Endometrium (tissue), 2 donors: ENCODE measurements around the gene EEF1G.
"Not testable (repeated sequence)": the region's sequence is repeated elsewhere in the genome, so short reads cannot be mapped to it uniquely, and the experiment has no call there.

Experiments used
- FAIRE-seq: peaks from 2 replicates; lab custom pipeline; 2012; peaks lifted over from hg19 to GRCh38; lab: Jason Lieb, UNC
- donor health status: control.
- donor health status: control.

The EEF1G gene

GRCh38 chr11:62553839-62554361 is 19.8 kb downstream of the EEF1G start:
- FAIRE-seq, result no peak

- FAIRE-seq, result no peak
Measured at GRCh38 chr11:62553080-62553838, 20.4 kb downstream of the EEF1G start.

- no peak for FAIRE-seq
Measured at GRCh38 chr11:62552485-62553079, 21.1 kb downstream of the EEF1G start.

DNA sequence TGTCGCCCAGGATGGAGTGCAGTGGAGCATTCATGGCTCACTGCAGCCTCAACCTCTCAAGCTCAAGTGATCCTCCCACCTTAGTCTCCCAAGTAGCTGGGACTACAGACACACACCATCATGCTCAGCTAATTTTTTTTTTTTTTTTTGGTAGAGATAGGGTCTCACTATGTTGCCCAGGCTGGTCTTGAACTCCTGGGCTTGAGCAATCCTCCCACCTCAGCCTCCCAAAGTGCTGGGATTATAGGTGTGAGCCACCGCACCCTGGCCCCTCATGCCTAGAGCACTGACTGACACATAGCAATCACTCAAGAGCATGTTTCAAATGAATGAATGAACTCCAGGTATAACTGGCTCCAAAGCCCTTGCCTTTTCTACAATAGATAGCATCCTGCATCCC is 23.2 kb downstream of the EEF1G start:
- not testable (repeated sequence) for FAIRE-seq

DNA sequence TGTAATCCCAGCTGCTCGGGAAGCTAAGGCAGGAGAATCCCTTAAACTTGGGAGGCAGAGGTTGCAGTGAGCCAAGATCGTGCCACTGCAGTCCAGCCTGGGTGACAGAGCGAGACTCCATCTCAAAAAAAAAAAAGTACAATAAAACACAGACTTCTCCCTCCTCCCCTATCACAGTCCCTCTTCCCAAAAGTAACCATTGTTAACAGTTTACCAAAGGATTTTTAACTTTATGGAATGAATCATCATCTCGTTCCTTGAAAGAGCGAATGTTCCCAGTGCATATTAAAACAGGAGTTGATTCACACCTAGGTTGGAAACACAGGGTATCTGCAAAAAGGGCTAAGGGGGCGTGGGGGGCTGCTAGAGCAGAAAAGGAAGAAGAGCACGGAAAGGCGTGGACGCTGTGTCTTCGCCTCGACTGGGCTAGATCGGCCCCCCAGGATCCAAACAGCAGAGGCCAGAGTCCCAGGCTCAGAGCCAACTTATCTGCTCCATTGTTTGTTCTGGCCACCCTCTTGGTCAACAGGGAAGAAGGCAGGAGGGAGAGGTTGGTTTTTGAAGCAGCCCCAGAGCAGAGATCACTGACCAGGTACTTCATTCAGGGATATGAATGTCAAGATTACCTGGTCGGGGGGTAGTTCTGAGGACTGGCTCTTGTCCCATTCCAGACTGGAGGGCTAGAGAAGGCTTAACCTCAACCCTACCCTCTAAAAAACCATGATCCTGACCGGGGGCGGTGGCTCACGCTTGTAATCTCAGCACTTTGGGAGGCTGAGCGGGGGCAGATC is 25.0 kb downstream of the EEF1G start:
- FAIRE-seq, result no peak

GRCh38 chr11:62547691-62548281 is 25.9 kb downstream of the EEF1G start:
- no peak for FAIRE-seq

DNA sequence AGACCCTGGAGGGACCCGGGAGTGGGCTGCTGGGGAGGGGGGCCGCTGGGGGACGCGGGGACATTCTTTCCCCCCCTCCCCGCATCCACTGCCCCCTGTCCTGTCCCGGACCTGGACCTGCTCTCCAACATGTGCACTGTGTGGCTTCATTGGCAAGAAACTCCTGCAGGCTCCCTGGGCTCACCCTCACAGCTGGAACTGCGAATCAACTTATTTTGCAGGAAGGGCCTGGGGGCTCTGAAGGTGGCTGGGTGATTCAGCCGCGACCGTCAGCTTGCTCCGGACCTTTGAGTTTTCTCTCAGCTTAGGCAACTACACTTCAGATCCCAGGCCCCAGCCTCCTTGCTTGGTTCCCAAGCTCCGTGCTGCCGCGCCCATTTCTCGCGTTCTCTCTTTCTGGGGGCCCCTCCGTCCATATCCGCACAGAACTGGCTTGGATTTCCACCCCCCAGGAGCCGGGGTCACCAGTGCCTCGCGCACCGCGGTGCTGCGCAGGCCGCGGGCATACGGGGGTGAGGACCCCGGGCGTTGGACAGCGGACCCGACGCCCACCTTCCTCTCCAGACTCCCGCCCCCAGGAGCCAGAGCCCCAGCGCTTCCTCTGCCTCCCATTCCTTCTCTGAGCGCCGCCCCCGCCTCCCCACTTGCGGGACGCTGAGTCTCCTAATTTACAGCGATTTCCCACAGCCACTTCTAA is 26.6 kb downstream of the EEF1G start:
- FAIRE-seq, result no peak

- no peak for FAIRE-seq
Measured at GRCh38 chr11:62546244-62546928, 27.3 kb downstream of the EEF1G start, which contains the start of gene AHNAK. TSS of gene AHNAK (minus strand) at chr11:62546806. CDS start at chr11:62536098, 10,708 bp downstream.

- peak; percentile 33 for FAIRE-seq
Measured at GRCh38 chr11:62545437-62546243, 28.1 kb downstream of the EEF1G start.

DNA sequence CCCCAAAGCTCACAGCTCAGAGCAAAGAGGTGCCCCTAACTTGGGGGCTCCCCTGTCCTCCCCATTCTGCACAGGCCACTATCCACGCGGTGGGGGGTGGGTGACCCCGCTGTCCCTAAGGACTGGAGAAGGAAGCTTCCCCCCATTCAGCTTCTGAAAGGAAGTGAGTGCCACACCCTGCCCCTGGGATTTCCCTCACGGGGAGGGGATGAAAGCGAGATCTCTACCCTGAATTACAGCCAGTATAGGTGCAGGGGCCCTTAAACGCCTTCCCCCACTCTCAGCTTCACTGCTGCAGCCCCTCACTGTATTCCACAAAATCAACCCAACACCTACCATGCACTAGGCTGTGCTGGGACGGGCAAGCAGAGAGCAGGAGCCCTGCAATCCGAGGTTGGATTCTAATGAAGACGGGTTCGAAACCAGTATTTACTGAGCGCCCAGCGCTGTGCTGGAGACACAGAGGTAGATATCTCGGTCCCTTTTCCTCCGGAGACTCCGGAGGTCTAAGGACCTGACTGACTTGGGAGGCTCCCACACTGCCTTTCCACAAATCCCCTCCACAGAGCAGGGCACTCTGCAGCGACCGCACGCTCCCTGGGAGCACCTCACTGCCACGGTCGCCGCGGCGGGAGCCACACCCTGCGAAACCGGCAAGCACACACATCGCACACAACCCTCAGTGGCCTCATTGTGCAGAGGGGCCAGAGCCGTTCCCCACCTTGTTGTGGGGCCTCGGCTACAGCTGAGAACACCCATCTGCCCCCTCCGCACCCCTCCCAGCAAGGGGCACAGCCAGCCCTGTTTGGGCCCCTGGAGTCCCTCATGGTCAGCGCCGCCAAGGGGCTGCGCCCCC is 28.9 kb downstream of the EEF1G start:
- FAIRE-seq, result no peak

- no peak for FAIRE-seq
Measured at GRCh38 chr11:62543680-62544444, 29.8 kb downstream of the EEF1G start.

- no peak for FAIRE-seq
Measured at GRCh38 chr11:62542750-62543567, 30.7 kb downstream of the EEF1G start.

- FAIRE-seq, result no peak
Measured at GRCh38 chr11:62542111-62542745, 31.5 kb downstream of the EEF1G start.

DNA sequence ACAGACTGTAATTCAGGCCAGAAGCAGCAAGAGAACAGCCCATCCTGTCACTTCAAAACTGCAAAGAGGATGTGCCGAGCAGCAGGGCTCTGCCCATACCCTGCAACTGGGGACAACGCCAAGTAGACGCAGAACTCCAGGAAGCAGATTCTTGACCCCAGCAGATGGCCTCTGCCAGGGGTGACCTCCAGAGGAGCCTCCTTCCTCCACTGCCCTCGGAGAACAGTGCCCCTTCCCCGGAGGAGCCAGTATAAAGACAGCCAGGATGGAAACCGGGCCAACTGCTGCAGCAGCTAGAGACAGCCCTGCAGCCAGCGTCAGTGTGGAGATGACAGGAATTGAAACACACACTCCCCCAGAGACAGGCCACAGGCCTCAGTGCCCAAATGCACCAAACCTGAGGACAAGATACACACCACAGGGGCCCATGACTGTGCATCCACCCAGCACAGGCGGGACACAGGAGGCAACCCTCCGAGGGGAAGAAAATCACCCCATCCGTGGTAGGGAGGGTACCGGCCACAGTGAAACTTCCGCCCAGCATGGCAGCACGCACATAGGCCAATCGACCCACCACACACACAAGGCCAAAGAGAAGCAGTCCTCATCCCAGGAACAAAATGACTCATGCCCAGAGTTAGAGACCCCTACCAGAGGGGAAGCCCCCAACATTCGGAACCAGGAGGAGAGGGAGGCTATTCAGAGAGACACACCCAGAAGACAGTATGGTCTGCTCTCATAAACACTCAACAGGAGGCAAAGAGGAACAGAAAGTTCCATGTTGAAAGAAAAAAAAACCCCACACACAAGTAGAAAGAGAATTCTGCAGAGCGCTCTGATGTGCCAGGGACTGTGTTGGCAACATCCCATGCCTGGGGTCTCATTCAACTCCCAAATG is 32.6 kb downstream of the EEF1G start:
- no peak for FAIRE-seq

- no peak for FAIRE-seq
Measured at GRCh38 chr11:62539238-62539925, 34.3 kb downstream of the EEF1G start.
